Epithelial cell of proximal tubule (primary cell): ENCODE results near the gene PCYT1A. TPM values are rescaled to one million over a fixed set of nuclear protein-coding genes. Genes with fewer than 3 reads are reported as not detected.
A peak's percentile ranks its signal among the peaks of the same experiment; 100 is the strongest.
"Not testable (repeated sequence)": the region's sequence is repeated elsewhere in the genome, so short reads cannot be mapped to it uniquely, and the experiment has no call there.

Experiments
- DNase-seq: peaks from one replicate; pipeline ENCODE4 v3.0.0-alpha.2; 2011; ENCODE audit warnings: low read depth
- H3K4me3 ChIP-seq: 2 replicates; pipeline ENCODE4 v1.5.1; 2011; ENCODE audit warnings: low read depth, mild to moderate bottlenecking, low read length
- CTCF ChIP-seq: conservative IDR thresholded peaks from 2 replicates; pipeline ENCODE4 v1.5.1; 2012; ENCODE audit warnings: low read depth, mild to moderate bottlenecking, low read length
- total RNA-seq: library from RNA; depleted of rRNA; stranded (reverse); fragments of >200 nt; gene quantifications from 2 replicates; pipeline ENCODE4 v1.2.3, GENCODE V29; 2015

The PCYT1A gene
- total RNA-seq, 1 donor from 2014 or later = 21.6 TPM

GRCh38 chr3:196315821-196316220 is 28.3 kb upstream of the PCYT1A start:
- no peak overlapping the region for H3K4me3 ChIP-seq
- no peak for TF ChIP-seq CTCF
- no peak for DNase-seq

GRCh38 chr3:196314597-196314996 is 27.1 kb upstream of the PCYT1A start:
- no peak for DNase-seq
- TF ChIP-seq CTCF = no peak
- H3K4me3 ChIP-seq = no peak overlapping the region

- DNase-seq, H3K4me3 ChIP-seq: not testable (repeated sequence)
Observed at GRCh38 chr3:196314086-196314485, 26.6 kb upstream of the PCYT1A start.

GRCh38 chr3:196302960-196303359 is 15.4 kb upstream of the PCYT1A start:
- H3K4me3 ChIP-seq, DNase-seq: not testable (repeated sequence)

GRCh38 chr3:196302551-196302950 is 15.0 kb upstream of the PCYT1A start:
- not testable (repeated sequence) for H3K4me3 ChIP-seq, DNase-seq

GRCh38 chr3:196298521-196298920 is 11.0 kb upstream of the PCYT1A start:
- H3K4me3 ChIP-seq = no peak overlapping the region
- no peak for DNase-seq
- no peak for TF ChIP-seq CTCF

- H3K4me3 ChIP-seq = no peak overlapping the region
- DNase-seq = no peak
- peak; percentile 18 for TF ChIP-seq CTCF
Observed at GRCh38 chr3:196292286-196292923, 4.9 kb upstream of the PCYT1A start.

- no peak for DNase-seq
- H3K4me3 ChIP-seq = peak overlapping the region; percentile 85
- no peak for TF ChIP-seq CTCF
Observed at GRCh38 chr3:196288141-196288460, 575 bp upstream of the PCYT1A start.

GRCh38 chr3:196287090-196287439 is 461 bp downstream of the PCYT1A start:
- DNase-seq = no peak
- H3K4me3 ChIP-seq = peak overlapping the region; percentile 85
- no peak for TF ChIP-seq CTCF
